Measurements from ENCODE around the gene ELFN1.

The ELFN1 gene

GRCh38 chr7:1729183-1729582 lies 59.1 kb downstream of the ELFN1 start:
- no peak for DNase-seq

- DNase-seq, result no peak
Observed at GRCh38 chr7:1729773-1730172, 59.7 kb downstream of the ELFN1 start.

GRCh38 chr7:1732072-1732471 lies 62.0 kb downstream of the ELFN1 start:
- no peak for DNase-seq

GRCh38 chr7:1732645-1733044 lies 62.6 kb downstream of the ELFN1 start:
- DNase-seq, result no peak

- DNase-seq, result no peak
Observed at GRCh38 chr7:1733206-1733907, 63.3 kb downstream of the ELFN1 start.

GRCh38 chr7:1733908-1734730 lies 64.0 kb downstream of the ELFN1 start:
- DNase-seq, result no peak

GRCh38 chr7:1735262-1735661 lies 65.2 kb downstream of the ELFN1 start:
- no peak for DNase-seq

- DNase-seq, result no peak
Observed at GRCh38 chr7:1735806-1736483, 65.9 kb downstream of the ELFN1 start.

- DNase-seq, result no peak
Observed at GRCh38 chr7:1736484-1736817, 66.4 kb downstream of the ELFN1 start.

- no peak for DNase-seq
Observed at GRCh38 chr7:1736830-1737229, 66.8 kb downstream of the ELFN1 start.

- DNase-seq, result no peak
Observed at GRCh38 chr7:1737523-1737922, 67.4 kb downstream of the ELFN1 start.

- no peak for DNase-seq
Observed at GRCh38 chr7:1737956-1738355, 67.9 kb downstream of the ELFN1 start.

- DNase-seq, result no peak
Observed at GRCh38 chr7:1738511-1738910, 68.4 kb downstream of the ELFN1 start.

- DNase-seq, result no peak
Observed at GRCh38 chr7:1738956-1739355, 68.9 kb downstream of the ELFN1 start.

GRCh38 chr7:1739593-1739992 lies 69.5 kb downstream of the ELFN1 start:
- no peak for DNase-seq

GRCh38 chr7:1740214-1740613 lies 70.1 kb downstream of the ELFN1 start:
- DNase-seq, result no peak

GRCh38 chr7:1741246-1741645 lies 71.2 kb downstream of the ELFN1 start:
- no peak for DNase-seq

GRCh38 chr7:1741751-1742554 lies 71.9 kb downstream of the ELFN1 start:
- no peak for DNase-seq

- DNase-seq, result no peak
Observed at GRCh38 chr7:1742555-1743303, 72.7 kb downstream of the ELFN1 start.

GRCh38 chr7:1743481-1744230 lies 73.6 kb downstream of the ELFN1 start:
- DNase-seq, result no peak

GRCh38 chr7:1744296-1745017 lies 74.4 kb downstream of the ELFN1 start:
- no peak for DNase-seq

Measured in DMS79 (cell line).